DOHH2 (cell line): Measurements from ENCODE around the gene CD79A.

Experiments used
- CTCF ChIP-seq: fragments of 200-600 bp; sonication (generic); IDR thresholded peaks from one replicate; pipeline ENCODE4 v1.5.1; 2014; ENCODE audit warnings: antibody characterized with exemption, mild to moderate bottlenecking, low read depth, low read length; ENCODE audit not compliant: poor library complexity, severe bottlenecking
- EZH2phosphoT487 ChIP-seq: fragments of 200-600 bp; sonication (generic); IDR thresholded peaks from 2 replicates; pipeline ENCODE4 v1.6.1; 2017; ENCODE audit warnings: borderline replicate concordance, mild to moderate bottlenecking, antibody characterized with exemption, low read length, moderate library complexity, mixed read lengths

GRCh38 chr19:41901707-41902360 lies 24.8 kb downstream of the CD79A start:
- TF ChIP-seq CTCF (no peak), EZH2phosphoT487 (no peak)
